NCI-H2196 treated with DMSO at 0.1 percent for 48 hours (cell line): ENCODE measurements around the gene GAL3ST1.
"Not testable (repeated sequence)": the region's sequence is repeated elsewhere in the genome, so short reads cannot be mapped to it uniquely, and the experiment has no call there.

Experiments used
- DNase-seq: peaks from one replicate; lab custom pipeline; 2025; ENCODE audit not compliant: unreplicated experiment; lab: John Stamatoyannopoulos, UW

GAL3ST1 gene

DNA sequence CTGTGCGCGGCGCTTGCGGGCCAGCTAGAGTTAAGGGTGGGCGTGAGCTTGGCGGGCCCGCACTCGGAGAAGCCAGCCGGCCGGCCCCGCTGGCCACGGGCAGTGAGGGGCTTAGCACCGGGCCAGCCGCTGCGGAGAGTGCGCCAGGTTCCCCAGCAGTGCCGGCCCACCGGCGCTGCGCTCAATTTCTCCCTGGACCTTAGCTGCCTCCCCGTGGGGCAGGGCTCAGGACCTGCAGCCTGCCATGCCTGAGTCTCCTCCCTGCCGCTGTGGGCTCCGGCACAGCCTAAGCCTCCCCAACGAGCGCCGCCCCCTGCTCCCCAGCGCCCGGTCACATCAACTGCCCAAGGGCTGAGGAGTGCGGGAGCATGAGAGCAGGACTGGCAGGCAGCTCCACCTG is 22.4 kb upstream of the GAL3ST1 start:
- no peak for DNase-seq

DNA sequence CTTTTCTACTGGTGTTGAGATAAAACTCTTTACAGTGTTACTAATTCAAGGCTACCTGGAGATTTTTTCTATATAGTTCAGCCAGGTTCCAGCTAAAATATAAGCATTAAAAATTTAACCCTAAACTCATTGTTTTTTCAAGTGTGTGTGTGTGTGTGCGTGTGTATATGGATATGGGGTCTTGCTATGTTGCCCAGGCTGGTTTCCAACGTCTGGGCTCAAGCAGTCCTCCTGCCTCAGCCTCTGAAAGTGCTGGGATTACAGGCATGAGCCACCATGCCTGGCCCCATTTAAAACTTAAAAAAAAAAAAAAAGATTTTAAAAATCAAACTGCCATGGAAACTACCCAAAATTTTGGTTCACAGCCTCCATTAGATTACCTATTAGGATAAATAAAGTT is 21.7 kb upstream of the GAL3ST1 start:
- no peak for DNase-seq

DNA sequence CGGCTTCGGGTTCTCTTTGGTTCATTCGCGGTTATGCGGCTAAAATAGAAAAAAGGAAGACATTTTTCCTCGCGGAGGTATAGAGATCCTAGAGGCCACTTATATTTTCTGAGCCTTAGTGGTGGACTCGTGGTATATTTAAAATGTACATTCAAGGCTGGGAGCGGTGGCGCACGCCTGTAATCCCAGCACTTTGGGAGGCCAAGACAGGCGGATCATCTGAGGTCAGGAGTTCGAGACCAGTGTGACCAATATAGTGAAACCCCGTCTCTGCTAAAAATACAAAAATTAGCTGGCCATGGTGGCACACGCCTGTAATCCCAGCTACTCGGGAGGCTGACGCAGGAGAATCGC is 17.9 kb upstream of the GAL3ST1 start:
- DNase-seq = not testable (repeated sequence)

DNA sequence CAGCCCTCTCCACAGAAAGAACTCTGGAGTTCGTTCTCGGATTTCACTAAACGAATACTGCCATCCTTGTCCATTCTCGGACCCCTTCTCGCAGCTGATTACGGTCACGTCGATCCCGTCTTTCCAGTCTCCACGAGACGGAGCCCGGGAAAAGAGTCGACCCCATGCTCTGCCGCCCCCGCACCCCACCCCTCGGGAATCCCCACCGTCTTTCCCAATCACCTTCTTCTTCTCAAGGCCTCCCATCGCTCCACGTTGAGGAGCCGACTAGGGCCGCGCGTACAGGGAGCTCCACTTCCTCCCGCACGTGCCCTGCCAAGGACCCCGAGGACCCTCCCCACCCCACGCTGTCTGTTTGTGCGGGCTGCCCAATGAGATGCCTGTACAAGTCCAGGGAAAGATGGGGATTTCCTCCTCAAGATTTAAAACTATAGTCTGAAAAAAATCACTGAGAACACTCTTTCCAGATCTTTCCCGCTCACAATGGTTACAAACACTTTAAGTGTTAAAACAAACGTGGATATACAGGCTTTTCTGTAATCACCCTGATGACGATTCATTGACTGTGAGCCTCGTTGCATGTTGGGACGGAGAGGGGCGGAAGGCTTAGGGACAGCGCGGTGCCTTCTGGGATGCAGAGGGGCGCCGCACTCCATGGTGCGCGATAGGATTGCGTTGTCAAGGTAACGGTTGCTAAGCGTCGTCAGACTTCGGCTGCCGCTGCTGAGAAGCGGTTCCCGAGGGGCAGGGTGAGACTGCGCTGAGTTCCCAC is 17.3 kb upstream of the GAL3ST1 start, which contains the start of gene PES1:
PES1 (minus strand) TSS at position 323 of the 772 bp plus-strand sequence; CDS start at position 246, 77 bp downstream.
- DNase-seq = peak; percentile 81

DNA sequence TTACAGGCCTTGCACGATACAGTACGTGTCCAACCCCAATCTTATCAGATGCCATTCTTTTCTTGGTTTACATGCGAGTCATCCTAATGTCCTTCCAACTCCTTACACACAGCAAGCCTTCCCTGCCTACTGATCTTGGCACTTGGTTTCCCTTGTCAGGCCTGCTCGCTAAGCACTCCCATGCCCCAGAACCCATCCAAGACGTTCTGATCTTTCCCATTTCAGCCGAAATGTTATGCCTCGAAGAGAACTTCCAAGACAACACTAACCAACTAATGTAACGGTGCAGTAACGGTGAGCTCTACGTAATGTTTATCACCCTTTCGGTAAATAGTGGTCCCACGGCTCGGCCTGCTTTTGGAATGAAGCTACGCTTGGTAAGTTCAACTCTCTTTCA is 16.7 kb upstream of the GAL3ST1 start:
- no peak for DNase-seq

DNA sequence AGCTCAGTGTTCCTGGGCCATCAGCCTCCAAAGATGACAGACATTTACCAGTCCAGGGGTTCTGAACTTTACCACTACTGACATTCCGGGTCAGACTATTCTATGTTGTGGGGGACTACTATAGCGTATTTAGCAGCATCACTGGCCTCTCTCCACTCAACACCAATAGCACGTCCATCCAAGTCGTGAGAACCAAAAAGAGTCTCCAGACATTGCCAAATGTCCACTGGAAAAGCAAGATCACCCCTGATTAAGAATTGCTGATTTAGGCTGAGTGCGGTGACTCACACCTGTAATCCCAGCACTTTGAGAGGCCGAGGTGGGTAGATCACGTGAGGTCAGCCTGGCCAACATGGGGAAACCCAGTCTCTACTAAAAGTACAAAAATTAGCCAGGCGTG is 11.9 kb upstream of the GAL3ST1 start:
- DNase-seq = no peak

DNA sequence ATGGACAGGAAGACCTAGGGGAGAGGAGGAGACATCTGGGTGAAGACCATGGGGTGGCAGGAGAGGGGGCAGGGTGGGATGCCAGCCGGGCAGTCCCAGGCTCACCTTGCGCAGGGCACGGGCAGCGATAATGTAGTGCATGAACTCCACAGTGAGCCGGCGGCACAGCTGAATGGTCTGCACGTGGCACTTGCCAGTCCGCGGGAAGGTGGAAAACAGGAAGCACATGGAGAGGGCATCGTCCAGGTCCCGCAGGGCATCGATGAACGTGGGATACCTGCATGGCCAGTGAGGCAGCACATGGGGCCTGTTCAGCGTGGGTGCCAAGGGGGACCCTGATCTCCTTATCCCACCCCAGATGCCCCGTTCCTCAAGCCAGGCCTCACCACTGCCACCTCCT is 10.0 kb upstream of the GAL3ST1 start:
- DNase-seq = no peak

DNA sequence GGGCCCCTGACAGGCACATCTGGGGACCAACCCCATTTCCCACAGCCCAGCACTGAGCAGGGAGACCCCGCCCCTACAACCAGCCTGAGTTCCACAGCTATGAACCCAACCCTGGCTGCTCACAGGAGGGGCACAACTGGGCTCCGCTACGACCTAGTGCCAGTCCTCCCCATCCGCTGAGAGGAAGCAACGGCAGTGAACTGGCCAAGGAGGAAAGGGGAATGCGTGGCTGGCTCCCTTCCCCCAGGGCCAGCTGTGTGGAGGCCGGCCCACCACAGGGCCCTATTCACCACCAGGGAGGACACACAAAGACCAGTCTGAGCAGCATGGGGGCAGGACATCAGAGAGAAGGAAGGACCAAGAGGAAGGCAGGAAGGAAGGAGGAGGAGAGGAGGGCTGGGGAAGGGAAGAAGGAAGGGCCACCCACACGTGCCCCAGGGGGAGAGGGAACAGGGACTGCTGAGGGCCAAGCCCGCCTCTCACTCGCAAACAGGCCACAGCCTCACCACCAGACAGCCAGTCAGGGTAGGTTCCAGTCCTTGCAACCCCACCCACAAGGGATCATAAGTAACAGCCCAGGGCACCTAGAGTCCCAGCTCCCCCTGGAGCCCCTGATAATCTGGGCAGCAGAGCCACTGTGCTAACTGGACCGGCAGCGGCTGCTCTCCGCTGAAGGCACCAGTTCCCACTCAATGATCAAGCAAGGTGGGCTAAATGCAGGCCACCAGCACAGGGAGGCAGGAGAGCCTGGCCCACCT is 8.5 kb upstream of the GAL3ST1 start:
- no peak for DNase-seq

DNA sequence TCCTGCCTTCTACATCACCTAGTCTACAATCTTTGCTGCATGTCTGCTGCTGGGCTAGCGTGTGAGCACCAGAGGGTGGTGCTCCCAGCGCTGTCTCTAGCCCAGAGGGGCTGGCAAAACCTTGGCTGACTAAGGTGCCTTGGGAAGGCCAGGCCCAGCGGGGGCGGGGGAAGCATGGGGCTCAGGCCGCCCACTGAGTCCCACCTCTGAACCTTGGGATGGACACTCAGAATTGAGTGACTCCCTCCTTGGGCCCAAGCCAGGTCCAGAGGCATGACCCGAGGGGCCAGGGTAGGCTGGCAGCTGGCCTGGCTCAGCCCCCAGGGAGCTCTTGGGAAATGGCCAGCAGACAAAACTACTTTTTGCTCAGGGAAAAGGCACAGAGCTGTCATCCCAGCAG is 7.6 kb upstream of the GAL3ST1 start:
- no peak for DNase-seq

DNA sequence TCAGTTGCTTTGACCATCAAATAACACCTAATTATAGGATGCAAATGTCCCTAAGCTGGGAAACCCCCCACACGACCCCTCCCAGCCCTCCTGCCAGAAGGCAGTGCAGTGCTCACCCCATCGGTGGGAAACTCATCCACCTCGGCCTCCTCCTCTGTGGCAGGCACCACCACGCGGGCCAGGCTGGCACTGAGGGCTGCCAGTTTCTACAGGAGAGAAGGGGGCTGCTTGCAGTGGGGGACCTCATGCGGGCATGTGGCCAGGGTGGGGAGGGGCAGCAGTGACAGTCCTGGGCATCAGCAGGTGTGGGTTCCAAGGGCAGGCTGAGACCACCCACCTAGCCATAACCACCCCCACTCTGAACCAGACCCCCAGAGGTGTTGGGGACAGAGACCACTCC is 6.4 kb upstream of the GAL3ST1 start:
- DNase-seq = no peak

DNA sequence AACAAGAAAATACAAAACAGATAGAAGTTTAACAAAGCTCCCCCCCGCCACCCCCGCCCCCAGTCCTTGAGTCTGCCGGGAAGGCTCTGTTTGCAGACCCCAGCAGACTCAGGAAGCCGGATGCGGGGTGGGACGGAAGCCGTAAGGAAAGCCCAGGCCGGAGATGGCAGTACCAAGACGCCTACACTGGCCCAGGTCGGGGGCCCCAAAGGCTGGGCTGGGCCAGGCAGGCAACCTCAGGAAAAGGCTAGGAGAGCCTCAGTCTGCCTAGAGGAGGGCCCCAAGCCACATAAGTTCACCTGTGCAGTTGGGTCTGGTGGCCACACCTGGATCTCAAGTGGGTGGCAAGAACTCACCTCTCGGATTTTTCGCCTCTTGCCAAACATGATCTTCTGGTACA is 4.0 kb upstream of the GAL3ST1 start:
- DNase-seq = no peak

DNA sequence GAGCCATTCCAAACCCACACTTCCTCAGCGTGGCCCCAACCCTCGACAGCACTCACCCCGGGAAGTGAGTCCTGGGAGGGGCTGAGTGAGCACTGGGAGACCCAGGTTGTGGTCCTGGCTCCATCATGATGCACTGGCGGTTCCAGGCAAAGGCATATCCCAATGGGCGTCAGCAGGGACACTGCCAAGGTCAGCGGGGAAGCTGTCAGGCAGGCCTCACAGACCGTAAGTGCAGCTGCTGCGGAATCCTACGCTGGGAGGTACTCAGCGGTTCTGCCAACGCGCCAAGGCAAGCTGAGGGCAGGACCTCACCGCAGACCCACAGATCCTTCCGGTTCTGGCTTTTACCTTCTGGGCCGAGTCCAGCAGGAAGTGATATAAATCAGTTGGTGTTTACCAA is 1.4 kb upstream of the GAL3ST1 start:
- no peak for DNase-seq

DNA sequence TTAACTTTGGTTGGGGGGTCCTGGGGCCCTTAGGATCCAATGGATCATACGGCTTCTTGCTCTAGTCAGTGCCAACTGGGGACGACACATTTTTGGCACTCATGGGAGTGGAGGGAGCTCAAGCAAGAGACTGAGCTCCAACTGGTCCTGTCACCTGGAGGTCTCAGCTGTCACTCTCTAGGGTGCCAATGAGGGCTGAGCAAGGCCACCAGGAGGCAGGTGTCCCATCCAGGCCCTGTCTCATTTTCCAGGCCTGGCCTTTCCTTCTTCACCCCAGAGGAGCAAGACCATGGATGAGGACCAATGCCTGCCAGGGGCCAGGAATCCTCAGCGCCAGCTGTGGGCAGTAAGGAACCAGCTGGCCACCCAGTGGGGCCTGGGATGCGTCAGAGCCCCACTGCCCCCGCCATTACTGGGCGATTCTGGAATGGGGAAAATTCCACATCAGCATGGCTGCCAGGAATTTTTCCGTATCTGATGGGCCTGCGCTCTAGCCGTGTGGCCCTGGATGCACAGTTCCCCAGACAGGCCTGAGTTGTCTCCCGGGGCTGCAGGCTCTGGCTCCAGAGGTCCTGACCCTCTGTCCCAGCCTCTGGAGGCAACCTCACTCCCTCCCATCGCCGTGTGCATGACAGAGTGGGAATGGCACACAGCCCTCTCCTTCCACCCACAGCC is 669 bp upstream of the GAL3ST1 start:
- no peak for DNase-seq

DNA sequence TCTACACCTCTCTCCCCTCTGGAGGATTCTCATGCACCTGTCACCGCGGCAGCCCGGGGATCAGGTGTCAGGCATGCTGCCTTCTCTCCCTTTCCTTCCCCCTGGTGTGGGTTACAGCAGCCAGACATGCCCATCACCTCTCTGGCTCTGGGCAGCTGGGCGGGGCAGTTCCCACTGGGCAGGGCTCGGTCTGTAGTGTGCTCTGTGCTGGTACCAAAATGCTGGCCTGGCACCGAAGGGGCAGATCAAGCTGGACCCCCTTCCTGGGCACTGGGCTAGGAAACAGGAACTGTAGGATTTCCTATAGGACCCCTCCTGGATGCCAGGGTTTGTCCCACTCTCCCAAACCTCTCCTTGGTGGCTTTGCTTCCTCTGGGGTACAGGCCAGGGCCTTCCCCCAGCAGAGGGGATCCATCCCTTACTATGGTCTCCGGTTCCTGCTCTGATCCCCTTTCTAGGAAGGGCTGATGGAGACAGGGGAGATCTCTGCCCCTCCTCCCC is 821 bp downstream of the GAL3ST1 start:
- DNase-seq = peak; percentile 15

DNA sequence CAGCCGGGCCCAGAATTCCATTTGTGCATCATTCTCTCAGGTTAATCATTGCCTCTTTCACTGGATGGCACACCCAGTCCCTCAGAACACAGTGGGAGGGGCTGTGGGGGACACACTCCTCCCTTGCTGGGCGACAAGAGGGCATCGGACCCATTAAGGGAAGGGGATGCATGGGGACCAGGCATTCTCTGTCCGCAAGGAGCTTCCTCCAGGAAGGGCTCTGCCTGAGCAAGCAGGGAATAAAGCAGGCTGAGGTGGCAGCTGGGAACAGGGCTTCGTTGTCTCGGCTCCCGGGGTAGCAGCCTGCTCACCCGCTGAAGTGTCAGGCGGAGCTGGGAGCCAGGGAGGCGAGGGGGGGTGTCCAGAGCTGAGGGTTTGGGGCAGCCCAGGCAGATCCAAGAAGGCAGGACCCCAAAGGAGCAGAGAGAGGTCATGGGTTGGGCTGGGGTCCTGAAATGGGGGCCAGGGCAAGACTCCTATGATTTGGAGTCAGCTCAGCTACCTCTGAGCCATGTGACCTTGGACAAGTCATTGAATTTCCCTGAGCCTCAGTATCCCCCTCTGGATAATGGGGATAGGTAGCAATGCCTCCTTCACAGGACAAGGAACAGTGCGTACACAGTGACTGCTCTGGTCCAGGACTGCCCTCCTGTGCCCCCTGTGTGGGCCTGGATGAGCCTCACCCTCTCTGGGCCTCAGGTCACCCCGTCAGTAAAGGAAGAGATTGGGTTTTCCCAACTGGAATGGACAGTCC is 1.4 kb downstream of the GAL3ST1 start:
- DNase-seq = no peak

DNA sequence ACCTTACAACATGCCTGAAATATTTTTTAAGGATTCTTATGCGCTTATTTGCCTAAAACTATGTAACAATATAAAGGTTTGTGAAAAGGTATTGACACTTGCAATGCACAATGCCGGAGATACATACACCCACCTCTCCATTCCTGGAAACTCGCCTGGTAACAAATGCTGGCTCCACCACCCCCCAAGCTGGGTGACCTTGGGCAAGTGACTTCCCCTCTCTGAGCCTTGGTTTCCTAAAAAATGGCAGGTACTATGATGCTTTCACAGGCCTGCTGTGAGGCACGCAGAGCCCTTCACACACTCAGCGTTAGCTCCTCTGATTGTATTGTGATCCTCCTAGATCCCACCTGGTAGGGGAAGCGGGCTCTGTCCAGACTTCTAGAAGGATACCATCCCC is 2.3 kb downstream of the GAL3ST1 start:
- DNase-seq = no peak

DNA sequence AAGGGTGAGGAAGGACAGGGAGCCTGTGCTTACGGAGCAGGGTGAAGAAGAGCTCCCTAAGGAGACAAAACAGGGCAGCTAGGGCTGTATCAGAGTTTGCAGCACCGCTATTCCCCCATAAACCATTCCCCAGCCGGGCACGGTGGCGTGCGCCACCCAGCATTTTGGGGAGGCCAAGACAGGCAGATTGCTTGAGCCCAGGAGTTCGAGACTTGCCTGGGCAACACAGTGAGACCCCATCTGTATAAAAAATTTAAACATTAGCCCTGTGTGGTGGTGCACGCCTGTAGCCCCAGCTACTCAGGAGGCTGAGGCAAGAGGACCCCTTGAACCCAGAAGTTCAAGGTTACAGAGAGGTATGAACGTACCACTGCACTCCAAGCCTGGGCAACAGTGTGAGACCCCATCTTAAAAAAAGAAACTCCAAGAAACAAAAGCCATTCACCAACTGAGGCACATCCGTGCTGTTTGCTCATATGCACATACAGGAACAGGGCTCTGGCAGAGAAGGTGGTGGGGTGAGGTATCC is 4.7 kb downstream of the GAL3ST1 start:
- DNase-seq = no peak

DNA sequence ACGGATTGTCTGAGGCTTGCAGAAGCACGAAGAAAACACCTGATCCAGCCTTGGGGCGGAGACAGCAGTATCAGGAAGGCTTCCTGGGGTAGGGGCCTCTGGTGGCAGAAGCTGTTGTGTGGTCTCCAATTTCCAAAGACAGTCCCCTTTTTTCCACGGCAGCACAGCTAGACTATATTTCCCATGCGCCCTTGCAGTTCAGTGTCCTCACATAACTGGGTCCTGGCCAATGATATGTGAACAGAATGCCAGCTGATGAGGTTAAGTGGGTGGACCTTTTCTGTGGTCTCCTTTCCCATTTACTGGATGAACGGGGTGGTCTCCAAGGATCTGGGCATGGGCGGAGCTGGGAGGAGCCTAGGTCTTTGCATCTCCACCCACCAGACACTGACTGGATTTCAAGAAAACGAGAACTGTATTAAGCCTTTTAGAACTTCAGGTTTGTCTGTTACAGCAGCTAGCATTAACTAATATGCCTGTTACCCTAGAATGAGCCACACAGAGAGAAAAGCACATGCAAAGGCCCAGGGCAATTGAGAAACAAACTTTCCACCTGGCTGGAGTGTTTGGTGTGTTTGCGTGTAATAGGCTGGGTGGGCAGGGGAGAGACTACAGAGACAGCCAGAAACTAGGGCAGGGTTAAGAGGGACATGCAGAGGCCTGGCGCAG is 6.2 kb downstream of the GAL3ST1 start:
- no peak for DNase-seq

DNA sequence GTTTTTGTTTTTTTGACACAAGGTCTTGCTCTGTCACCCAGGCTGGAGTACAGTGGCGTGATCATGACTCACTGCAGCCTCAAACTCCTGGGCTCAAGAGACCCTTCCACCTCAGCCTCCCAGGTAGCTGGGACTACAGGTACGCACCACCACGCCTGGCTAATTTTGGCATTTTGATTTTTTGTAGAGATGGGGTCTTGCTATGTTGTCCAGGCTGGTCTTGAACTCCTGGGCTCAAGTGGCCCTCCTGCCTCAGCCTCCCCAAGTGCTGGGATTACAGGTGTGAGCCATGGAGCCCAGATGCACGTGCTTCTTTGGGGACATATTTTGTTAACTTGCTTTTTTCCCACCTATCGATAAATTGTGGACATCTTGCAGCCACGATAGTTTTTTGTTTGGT is 7.2 kb downstream of the GAL3ST1 start:
- not testable (repeated sequence) for DNase-seq

DNA sequence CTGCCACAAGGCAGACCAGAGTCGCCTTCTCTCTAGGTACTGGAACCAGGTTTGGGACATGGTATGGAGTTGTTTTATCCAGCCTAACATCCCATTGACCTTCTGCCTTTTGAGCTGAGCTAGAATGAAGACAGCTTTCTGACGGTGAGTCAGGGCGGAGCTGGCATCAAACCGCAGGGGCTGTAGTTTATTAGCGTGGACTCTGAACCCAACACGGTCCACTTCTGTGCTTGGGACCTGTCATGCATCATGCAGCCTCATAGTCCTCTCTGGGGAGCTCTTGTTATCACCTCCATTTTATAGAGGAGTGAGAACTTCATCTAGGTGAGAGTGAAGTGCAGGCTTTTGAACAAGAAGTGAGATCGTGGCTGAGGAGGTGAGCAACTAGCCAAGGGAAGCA is 8.3 kb downstream of the GAL3ST1 start:
- no peak for DNase-seq
